HG03103 (cell line): ENCODE measurements around the gene RASL10B.

ENCODE experiments used
- ATAC-seq: cut with Tn5 transposase; IDR thresholded peaks from one replicate; pipeline ENCODE4 v1.9.1; 2021; ENCODE audit warnings: low read depth; ENCODE audit not compliant: unreplicated experiment

Gene RASL10B

GRCh38 chr17:35763767-35764122 is 32.3 kb downstream of the RASL10B start:
- no peak for ATAC-seq

GRCh38 chr17:35764123-35764991 is 32.9 kb downstream of the RASL10B start:
- peak; percentile 74 for ATAC-seq

- no peak for ATAC-seq
Measured at GRCh38 chr17:35765086-35765710, 33.8 kb downstream of the RASL10B start.

GRCh38 chr17:35765756-35766488 is 34.5 kb downstream of the RASL10B start:
- no peak for ATAC-seq

GRCh38 chr17:35766489-35766877 is 35.0 kb downstream of the RASL10B start:
- ATAC-seq: no peak

GRCh38 chr17:35766903-35767510 is 35.6 kb downstream of the RASL10B start:
- no peak for ATAC-seq

GRCh38 chr17:35768797-35769196 is 37.4 kb downstream of the RASL10B start:
- no peak for ATAC-seq

GRCh38 chr17:35769895-35770486 is 38.6 kb downstream of the RASL10B start:
- no peak for ATAC-seq

GRCh38 chr17:35773129-35773528 is 41.7 kb downstream of the RASL10B start:
- ATAC-seq: no peak

GRCh38 chr17:35773679-35774425 is 42.4 kb downstream of the RASL10B start:
- ATAC-seq: no peak

- ATAC-seq: no peak
Measured at GRCh38 chr17:35774499-35774898, 43.1 kb downstream of the RASL10B start.

- ATAC-seq: no peak
Measured at GRCh38 chr17:35775039-35775438, 43.6 kb downstream of the RASL10B start.

- no peak for ATAC-seq
Measured at GRCh38 chr17:35775583-35775982, 44.1 kb downstream of the RASL10B start.

GRCh38 chr17:35778641-35779196 is 47.3 kb downstream of the RASL10B start:
- no peak for ATAC-seq

- ATAC-seq: no peak
Measured at GRCh38 chr17:35780950-35781349, 49.5 kb downstream of the RASL10B start.

GRCh38 chr17:35784895-35785294 is 53.5 kb downstream of the RASL10B start:
- ATAC-seq: no peak

GRCh38 chr17:35786941-35787432 is 55.5 kb downstream of the RASL10B start:
- no peak for ATAC-seq

GRCh38 chr17:35788477-35789368 is 57.3 kb downstream of the RASL10B start:
- no peak for ATAC-seq
